SH-SY5Y (cell line): Measurements from ENCODE around the gene ENTREP3.

Experiments used
- GATA2 ChIP-seq: IDR thresholded peaks from 2 replicates; pipeline ENCODE4 v1.6.1; 2011; ENCODE audit warnings: mild to moderate bottlenecking, low read depth, low read length
- GATA3 ChIP-seq: IDR thresholded peaks from 2 replicates; pipeline ENCODE4 v1.6.1; 2011; ENCODE audit warnings: low read depth, mild to moderate bottlenecking, low read length, moderate library complexity

- TF ChIP-seq GATA2 (no peak), GATA3 (no peak)
Measured at GRCh38 chr1:155254228-155254713, 1.0 kb downstream of the ENTREP3 start.
